Dermis blood vessel endothelial cell (primary cell): Measurements from ENCODE around the gene NOS3. TPM values are rescaled to one million over a fixed set of nuclear protein-coding genes. Genes with fewer than 3 reads are reported as not detected.

ENCODE experiments used
- DNase-seq: peaks from one replicate; pipeline ENCODE4 v3.0.0; 2010
- total RNA-seq: library from RNA; depleted of rRNA; stranded (reverse); fragments of >200 nt; gene quantifications from 2 replicates; pipeline ENCODE4 v1.2.3, GENCODE V29; 2014

The NOS3 gene
- total RNA-seq, 1 donor from 2014 or later, result 33.4 TPM

GRCh38 chr7:150952331-150953050 is 38.3 kb upstream of the NOS3 start:
- no peak for DNase-seq

GRCh38 chr7:150953061-150953997 is 37.5 kb upstream of the NOS3 start:
- DNase-seq, result no peak

GRCh38 chr7:150954201-150954985 is 36.4 kb upstream of the NOS3 start:
- no peak for DNase-seq

- DNase-seq, result no peak
These were observed 35.8 kb upstream of the NOS3 start for GRCh38 chr7:150954986-150955518.

- no peak for DNase-seq
These were observed 35.1 kb upstream of the NOS3 start for GRCh38 chr7:150955519-150956394.

GRCh38 chr7:150956395-150957132 is 34.3 kb upstream of the NOS3 start:
- no peak for DNase-seq

GRCh38 chr7:150957133-150958020 is 33.4 kb upstream of the NOS3 start:
- DNase-seq, result no peak

GRCh38 chr7:150958062-150958552 is 32.7 kb upstream of the NOS3 start:
- DNase-seq, result no peak

GRCh38 chr7:150958597-150958996 is 32.2 kb upstream of the NOS3 start:
- no peak for DNase-seq

GRCh38 chr7:150959081-150959480 is 31.7 kb upstream of the NOS3 start:
- no peak for DNase-seq

GRCh38 chr7:150959739-150960734 is 30.8 kb upstream of the NOS3 start:
- DNase-seq, result no peak

GRCh38 chr7:150961510-150962289 is 29.1 kb upstream of the NOS3 start:
- no peak for DNase-seq

- no peak for DNase-seq
These were observed 28.6 kb upstream of the NOS3 start for GRCh38 chr7:150962290-150962552.

GRCh38 chr7:150962553-150963399 is 28.0 kb upstream of the NOS3 start:
- peak; percentile 72 for DNase-seq

GRCh38 chr7:150963707-150964559 is 26.9 kb upstream of the NOS3 start:
- no peak for DNase-seq

GRCh38 chr7:150964593-150965111 is 26.2 kb upstream of the NOS3 start:
- DNase-seq, result no peak
